Measurements from ENCODE around the gene PTPN3. TPM values are rescaled to one million over a fixed set of nuclear protein-coding genes. Genes with fewer than 3 reads are reported as not detected.

The PTPN3 gene
- total RNA-seq, 1 donor from 2014 or later: 4.9 TPM

- H3K27ac Mint-ChIP-seq: peak overlapping the region; percentile 34
- DNase-seq (ENCODE audit: extremely low spot score, unreplicated experiment): no peak
- H3K4me1 Mint-ChIP-seq (ENCODE audit: unreplicated experiment): no peaks in the 10 kb centered on the region
- peak overlapping the region; percentile 83 for H3K4me3 Mint-ChIP-seq
- peaks cover 69% of the 10 kb centered on the region for H3K27me3 Mint-ChIP-seq
- no peak for TF ChIP-seq CTCF (conservative IDR thresholded peaks at IDR 0.05)
- H3K36me3 Mint-ChIP-seq: no peaks in the 10 kb centered on the region
- H3K9me3 Mint-ChIP-seq: no peaks in the 10 kb centered on the region
Observed at GRCh38 chr9:109496841-109497225, 1.3 kb downstream of the PTPN3 start.

DNA sequence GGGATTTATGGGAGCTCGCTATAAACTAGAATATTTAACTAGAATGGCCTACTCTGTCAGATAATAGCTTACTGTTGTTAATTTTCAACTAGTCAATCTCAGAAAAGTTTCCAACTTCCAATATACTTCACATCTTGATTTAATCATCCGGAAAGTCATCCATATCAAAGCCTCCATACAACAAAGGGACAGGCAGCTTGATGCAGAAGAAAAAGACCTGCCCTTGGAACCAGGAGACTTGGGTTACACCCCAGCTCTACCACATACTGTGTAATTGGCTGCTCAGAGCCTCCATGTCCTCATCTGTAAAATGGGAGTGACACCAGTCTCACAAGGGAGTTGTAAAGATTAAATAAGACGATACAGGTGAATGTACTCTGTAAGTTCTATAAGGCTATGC lies 1.9 kb downstream of the PTPN3 start:
- Mint-ChIP-seq H3K4me1 (ENCODE audit: unreplicated experiment) (no peaks in the 10 kb centered on the region), H3K4me3 (peak overlapping the region; percentile 83), H3K27ac (peak overlapping the region; percentile 15), H3K9me3 (no peaks in the 10 kb centered on the region), H3K27me3 (peaks cover 63% of the 10 kb centered on the region), H3K36me3 (no peaks in the 10 kb centered on the region)
- no peak for DNase-seq (ENCODE audit: extremely low spot score, unreplicated experiment)
- TF ChIP-seq CTCF (conservative IDR thresholded peaks at IDR 0.05): no peak

- no peak for DNase-seq (ENCODE audit: extremely low spot score, unreplicated experiment)
- H3K27ac Mint-ChIP-seq: no peak overlapping the region
- H3K27me3 Mint-ChIP-seq: peaks cover 41% of the 10 kb centered on the region
- no peaks in the 10 kb centered on the region for H3K36me3 Mint-ChIP-seq
- H3K4me1 Mint-ChIP-seq (ENCODE audit: unreplicated experiment): no peaks in the 10 kb centered on the region
- TF ChIP-seq CTCF (conservative IDR thresholded peaks at IDR 0.05): no peak
- no peaks in the 10 kb centered on the region for H3K9me3 Mint-ChIP-seq
- no peak overlapping the region for H3K4me3 Mint-ChIP-seq
Observed at GRCh38 chr9:109493648-109494047, 4.5 kb downstream of the PTPN3 start.

- no peaks in the 10 kb centered on the region for H3K36me3 Mint-ChIP-seq
- H3K4me3 Mint-ChIP-seq: no peak overlapping the region
- no peaks in the 10 kb centered on the region for H3K9me3 Mint-ChIP-seq
- no peak overlapping the region for H3K27ac Mint-ChIP-seq
- H3K27me3 Mint-ChIP-seq: peaks cover 27% of the 10 kb centered on the region
- TF ChIP-seq CTCF (conservative IDR thresholded peaks at IDR 0.05): no peak
- H3K4me1 Mint-ChIP-seq (ENCODE audit: unreplicated experiment): no peaks in the 10 kb centered on the region
- no peak for DNase-seq (ENCODE audit: extremely low spot score, unreplicated experiment)
Observed at GRCh38 chr9:109491590-109491989, 6.5 kb downstream of the PTPN3 start.

GRCh38 chr9:109488791-109489492 lies 9.2 kb downstream of the PTPN3 start:
- H3K9me3 Mint-ChIP-seq: no peaks in the 10 kb centered on the region

More at GRCh38 chr9:109488791-109489492, 9.2 kb downstream of the PTPN3 start:
- H3K4me1 Mint-ChIP-seq (ENCODE audit: unreplicated experiment): peaks cover under 1% of the 10 kb centered on the region
- no peak overlapping the region for H3K27ac Mint-ChIP-seq
- no peak overlapping the region for H3K4me3 Mint-ChIP-seq
- DNase-seq (ENCODE audit: extremely low spot score, unreplicated experiment): no peak
- peaks cover 4% of the 10 kb centered on the region for H3K36me3 Mint-ChIP-seq
- peaks cover 9% of the 10 kb centered on the region for H3K27me3 Mint-ChIP-seq
- no peak for TF ChIP-seq CTCF (conservative IDR thresholded peaks at IDR 0.05)
